H9 (cell line): Measurements from ENCODE around the gene PMPCB. TPM values are rescaled to one million over a fixed set of nuclear protein-coding genes. Genes with fewer than 3 reads are reported as not detected.

Experiments
- DNase-seq: peaks from one replicate; pipeline ENCODE4 v3.0.0-alpha.2; 2017
- H2AFZ ChIP-seq: one replicate; pipeline ENCODE4 v1.6.1; 2013; ENCODE audit warnings: mild to moderate bottlenecking, low read length, control low read depth, moderate library complexity
- H2AK5ac ChIP-seq: 2 replicates; pipeline ENCODE4 v1.6.1; 2013; ENCODE audit warnings: low read length, control low read depth, mixed read lengths; ENCODE audit not compliant: insufficient read length
- H2BK120ac ChIP-seq: one replicate; pipeline ENCODE4 v1.6.1; 2013; ENCODE audit warnings: low read depth, mild to moderate bottlenecking, low read length, control low read depth, inconsistent platforms; ENCODE audit not compliant: poor library complexity, severe bottlenecking
- H2BK12ac ChIP-seq: 2 replicates; pipeline ENCODE4 v1.6.1; 2013; ENCODE audit warnings: low read length, control low read depth, mixed read lengths, low read depth; ENCODE audit not compliant: insufficient read length
- H2BK15ac ChIP-seq: 2 replicates; pipeline ENCODE4 v1.6.1; 2013; ENCODE audit warnings: low read depth, low read length, control low read depth
- H2BK20ac ChIP-seq: one replicate; pipeline ENCODE4 v1.6.1; 2013; ENCODE audit warnings: low read depth, mild to moderate bottlenecking, low read length, control low read depth, inconsistent platforms; ENCODE audit not compliant: poor library complexity, severe bottlenecking
- H2BK5ac ChIP-seq: 2 replicates; pipeline ENCODE4 v1.6.1; 2013; ENCODE audit warnings: low read length, control low read depth, mixed read lengths; ENCODE audit not compliant: insufficient read length
- H3K14ac ChIP-seq: 2 replicates; pipeline ENCODE4 v1.6.1; 2013; ENCODE audit warnings: low read length, control low read depth; ENCODE audit not compliant: insufficient read depth
- H3K18ac ChIP-seq: 2 replicates; pipeline ENCODE4 v1.6.1; 2013; ENCODE audit warnings: low read depth, mild to moderate bottlenecking, mixed read lengths, low read length, control low read depth; ENCODE audit not compliant: insufficient read length
- H3K23ac ChIP-seq: 2 replicates; pipeline ENCODE4 v1.6.1; 2013; ENCODE audit warnings: low read length, control low read depth, mixed read lengths, low read depth; ENCODE audit not compliant: insufficient read length
- H3K23me2 ChIP-seq: 2 replicates; pipeline ENCODE4 v1.6.1; 2013; ENCODE audit warnings: low read depth, mild to moderate bottlenecking, mixed read lengths, low read length, control low read depth; ENCODE audit not compliant: insufficient read length, poor library complexity, severe bottlenecking
- H3K27ac ChIP-seq: 2 replicates; pipeline ENCODE4 v1.5.1; 2013; ENCODE audit warnings: low read length, control low read depth, mixed read lengths, low read depth; ENCODE audit not compliant: insufficient read length
- H3K27me3 ChIP-seq: 2 replicates; pipeline ENCODE4 v1.6.1; 2013; ENCODE audit warnings: low read length, control low read depth, inconsistent platforms; ENCODE audit not compliant: insufficient read depth
- H3K4ac ChIP-seq: 2 replicates; pipeline ENCODE4 v1.6.1; 2013; ENCODE audit warnings: low read depth, mild to moderate bottlenecking, control low read depth, inconsistent platforms, low read length, moderate library complexity
- H3K4me1 ChIP-seq: 2 replicates; pipeline ENCODE4 v1.6.1; 2013; ENCODE audit warnings: low read length, control low read depth, inconsistent platforms; ENCODE audit not compliant: insufficient read depth
- H3K4me2 ChIP-seq: 2 replicates; pipeline ENCODE4 v1.6.1; 2013; ENCODE audit warnings: low read length, control low read depth, mixed read lengths; ENCODE audit not compliant: insufficient read length, insufficient read depth
- H3K56ac ChIP-seq: 2 replicates; pipeline ENCODE4 v1.6.1; 2013; ENCODE audit warnings: low read depth, mild to moderate bottlenecking, mixed read lengths, low read length, control low read depth; ENCODE audit not compliant: insufficient read length
- H3K79me1 ChIP-seq: 2 replicates; pipeline ENCODE4 v1.6.1; 2013; ENCODE audit warnings: low read depth, mild to moderate bottlenecking, moderate library complexity, low read length, control low read depth, inconsistent platforms; ENCODE audit not compliant: insufficient read depth, poor library complexity, severe bottlenecking
- H3K79me2 ChIP-seq: 2 replicates; pipeline ENCODE4 v1.6.1; 2013; ENCODE audit warnings: low read length, control low read depth, inconsistent platforms; ENCODE audit not compliant: insufficient read depth
- H3K9ac ChIP-seq: 2 replicates; pipeline ENCODE4 v1.6.1; 2013; ENCODE audit warnings: low read length, control low read depth, mixed read lengths; ENCODE audit not compliant: insufficient read length; ENCODE audit errors: extremely low read depth
- H3K9me3 ChIP-seq: one replicate; pipeline ENCODE4 v1.6.1; 2013; ENCODE audit warnings: low read depth, low read length, inconsistent platforms; ENCODE audit not compliant: control insufficient read depth
- H3T11ph ChIP-seq: one replicate; pipeline ENCODE4 v1.6.1; 2013; ENCODE audit warnings: mild to moderate bottlenecking, low read length, control low read depth, inconsistent platforms
- H4K20me1 ChIP-seq: one replicate; pipeline ENCODE4 v1.6.1; 2013; ENCODE audit not compliant: control insufficient read depth, insufficient read length, insufficient read depth
- H4K5ac ChIP-seq: 2 replicates; pipeline ENCODE4 v1.6.1; 2013; ENCODE audit warnings: low read depth, mild to moderate bottlenecking, mixed read lengths, low read length, control low read depth; ENCODE audit not compliant: insufficient read length
- H4K8ac ChIP-seq: replicated peaks from 2 replicates; pipeline ENCODE4 v1.6.1; 2013; ENCODE audit warnings: low read length, control low read depth, mixed read lengths, low read depth; ENCODE audit not compliant: insufficient read length
- H4K91ac ChIP-seq: 2 replicates; pipeline ENCODE4 v1.6.1; 2013; ENCODE audit warnings: low read depth, mild to moderate bottlenecking, moderate library complexity, mixed read lengths, low read length, control low read depth; ENCODE audit not compliant: insufficient read length
- H3K27ac Mint-ChIP-seq, 3 experiments: 2 replicates in 2 of 3; 3 replicates in 1 of 3; pipeline ENCODE4 v1.8.0; 2020 to 2021; ENCODE audit warnings: mixed read lengths in 3 of 3, mild to moderate bottlenecking in 1 of 3, moderate library complexity in 1 of 3
- H3K27me3 Mint-ChIP-seq: 2 replicates; pipeline ENCODE4 v1.8.0; 2021; ENCODE audit warnings: low read depth, mild to moderate bottlenecking, moderate library complexity, mixed read lengths
- H3K36me3 Mint-ChIP-seq, 3 experiments: 2 replicates in 2 of 3; 3 replicates in 1 of 3; pipeline ENCODE4 v1.8.0; 2020 to 2021; ENCODE audit warnings: low read depth in 3 of 3, mixed read lengths in 3 of 3; ENCODE audit not compliant: insufficient read depth in 1 of 3
- H3K4me1 Mint-ChIP-seq, 2 experiments: 2 replicates each; pipeline ENCODE4 v1.8.0; 2020; ENCODE audit warnings: mixed read lengths in 2 of 2
- H3K4me3 Mint-ChIP-seq, 2 experiments: 2 replicates in 1 of 2; 3 replicates in 1 of 2; pipeline ENCODE4 v1.8.0; 2020 to 2021; ENCODE audit warnings: mild to moderate bottlenecking in 2 of 2, mixed read lengths in 2 of 2, moderate library complexity in 1 of 2
- H3K9me3 Mint-ChIP-seq, 2 experiments: 2 replicates in 1 of 2; 3 replicates in 1 of 2; pipeline ENCODE4 v1.8.0; 2020; ENCODE audit warnings: mild to moderate bottlenecking in 2 of 2, mixed read lengths in 2 of 2, moderate library complexity in 1 of 2
- WGBS: extraction: QIAGEN DNeasy Blood & Tissue Kit; methylation state at CpG from one replicate; pipeline ENCODE4 v1.1.7; 2013; ENCODE audit warnings: missing lambda C conversion rate, low lambda C conversion rate, mixed read lengths; ENCODE audit not compliant: insufficient read length; ENCODE audit errors: extremely low coverage; 5-methylcytosine and 5-hydroxymethylcytosine counted together
- total RNA-seq: library from RNA; stranded (reverse); gene quantifications from 2 replicates; pipeline ENCODE4 v1.2.1, GENCODE V29; 2021
- TF ChIP-seq, protein P1 (sequence below): fragments of 200-600 bp; sonication (generic); conservative IDR thresholded peaks from 3 replicates; pipeline ENCODE4 v1.8.0; 2021; ENCODE audit warnings: antibody characterized with exemption, mild to moderate bottlenecking

The PMPCB gene
- total RNA-seq, 1 experiment from 2014 or later = 90.6 TPM

DNA sequence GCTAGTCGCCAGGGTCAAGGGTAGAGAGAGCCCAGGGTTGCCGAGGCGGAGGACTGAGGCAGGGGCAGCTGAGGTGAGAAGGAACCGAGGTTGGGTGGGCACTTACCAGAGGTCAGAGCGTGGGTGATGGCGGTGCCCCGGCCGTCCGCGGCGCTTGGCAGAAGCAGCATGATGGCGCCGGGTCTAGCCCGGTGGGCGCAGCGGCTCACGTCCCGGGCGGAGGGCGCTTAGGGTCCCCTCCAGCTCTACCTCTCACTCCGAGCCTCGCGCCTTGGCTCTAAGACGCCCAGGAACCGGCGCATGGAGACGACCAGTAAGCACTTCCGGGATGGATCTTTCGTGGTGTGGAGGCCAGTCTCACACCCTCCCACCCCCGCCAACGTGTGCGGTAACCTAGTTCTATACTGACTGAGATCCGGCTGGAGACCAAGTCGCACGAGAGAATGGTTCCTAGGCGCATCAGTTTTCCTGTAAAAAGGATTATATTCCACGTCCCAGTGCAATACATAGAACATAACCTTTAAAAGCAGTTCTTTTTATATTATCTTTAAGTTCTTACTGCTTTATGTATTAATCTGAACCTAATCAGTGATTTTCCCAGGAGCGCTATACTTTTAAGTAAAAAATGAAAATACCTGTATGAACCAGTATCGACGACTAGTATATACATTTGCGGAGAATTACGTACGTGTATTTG, 47.4 kb downstream of the PMPCB start, which contains the start of gene DNAJC2:
DNAJC2 (minus strand) TSS at position 315 of the 697 bp plus-strand sequence; CDS start at position 170, 145 bp downstream.
- Histone ChIP-seq H3K9ac (peak within 1 kb of the TSS; percentile 96), H2AK5ac (no peak within 1 kb of the TSS), H3K9me3 (no peaks in the 10 kb centered on the region), H4K20me1 (no peaks in the 10 kb centered on the region), H3T11ph (no peak within 1 kb of the TSS), H3K23ac (no peak within 1 kb of the TSS), H2BK20ac (no peak within 1 kb of the TSS), H3K27me3 (no peaks in the 10 kb centered on the region), H2AFZ (no peak within 1 kb of the TSS), H2BK5ac (no peak within 1 kb of the TSS), H2BK12ac (no peak within 1 kb of the TSS), H3K27ac (peak within 1 kb of the TSS; percentile 30), H4K8ac (no peak within 1 kb of the TSS), H3K4me1 (no peaks in the 10 kb centered on the region), H2BK15ac (no peak within 1 kb of the TSS), H4K91ac (no peak within 1 kb of the TSS), H3K23me2 (peaks cover 5% of the 10 kb centered on the region), H3K56ac (peak within 1 kb of the TSS; percentile 37), H3K4ac (no peak within 1 kb of the TSS; the same call in 1 of the 2 replicates), H3K79me1 (peaks cover 3% of the 10 kb centered on the region), H3K18ac (peak within 1 kb of the TSS; percentile 49), H2BK120ac (no peak within 1 kb of the TSS), H3K4me2 (peak within 1 kb of the TSS; percentile 91), H3K79me2 (peaks cover 30% of the 10 kb centered on the region), H3K14ac (peak within 1 kb of the TSS; percentile 74), H4K5ac (peak within 1 kb of the TSS; percentile 45)
- peak within 1 kb of the TSS; percentile 92 to 99 for H3K4me3 Mint-ChIP-seq
- DNase-seq = peak; percentile 87
- H3K9me3 Mint-ChIP-seq = no peaks in the 10 kb centered on the region; a peak in 1 of 5 replicates
- H3K36me3 Mint-ChIP-seq = peaks cover 21 to 30% (median 26%) of the 10 kb centered on the region in 3 experiments
- TF ChIP-seq, protein P1, sequence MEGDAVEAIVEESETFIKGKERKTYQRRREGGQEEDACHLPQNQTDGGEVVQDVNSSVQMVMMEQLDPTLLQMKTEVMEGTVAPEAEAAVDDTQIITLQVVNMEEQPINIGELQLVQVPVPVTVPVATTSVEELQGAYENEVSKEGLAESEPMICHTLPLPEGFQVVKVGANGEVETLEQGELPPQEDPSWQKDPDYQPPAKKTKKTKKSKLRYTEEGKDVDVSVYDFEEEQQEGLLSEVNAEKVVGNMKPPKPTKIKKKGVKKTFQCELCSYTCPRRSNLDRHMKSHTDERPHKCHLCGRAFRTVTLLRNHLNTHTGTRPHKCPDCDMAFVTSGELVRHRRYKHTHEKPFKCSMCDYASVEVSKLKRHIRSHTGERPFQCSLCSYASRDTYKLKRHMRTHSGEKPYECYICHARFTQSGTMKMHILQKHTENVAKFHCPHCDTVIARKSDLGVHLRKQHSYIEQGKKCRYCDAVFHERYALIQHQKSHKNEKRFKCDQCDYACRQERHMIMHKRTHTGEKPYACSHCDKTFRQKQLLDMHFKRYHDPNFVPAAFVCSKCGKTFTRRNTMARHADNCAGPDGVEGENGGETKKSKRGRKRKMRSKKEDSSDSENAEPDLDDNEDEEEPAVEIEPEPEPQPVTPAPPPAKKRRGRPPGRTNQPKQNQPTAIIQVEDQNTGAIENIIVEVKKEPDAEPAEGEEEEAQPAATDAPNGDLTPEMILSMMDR = no peak
- WGBS = no CpG with 5 or more reads among the region's 43 CpGs
- peaks cover 10 to 15% of the 10 kb centered on the region in 2 experiments for H3K4me1 Mint-ChIP-seq
- H3K27me3 Mint-ChIP-seq = no peaks in the 10 kb centered on the region
- peak within 1 kb of the TSS; percentile 96 to 99 (median 96) for H3K27ac Mint-ChIP-seq
